NCI-H1930 (cell line): ENCODE measurements around the gene SLC4A1AP.

ENCODE experiments used
- DNase-seq, 2 experiments: peaks; one replicate each; lab custom pipeline; 2025; lab: John Stamatoyannopoulos, UW

The SLC4A1AP gene

GRCh38 chr2:27721335-27721734 is 57.6 kb downstream of the SLC4A1AP start:
- DNase-seq: no peak

- DNase-seq: no peak
These were observed 58.3 kb downstream of the SLC4A1AP start for GRCh38 chr2:27721884-27722485.

GRCh38 chr2:27723372-27724144 is 59.9 kb downstream of the SLC4A1AP start:
- DNase-seq: peak; percentile 12 to 39

GRCh38 chr2:27724191-27724590 is 60.5 kb downstream of the SLC4A1AP start:
- DNase-seq: no peak

- DNase-seq: no peak
These were observed 61.4 kb downstream of the SLC4A1AP start for GRCh38 chr2:27724905-27725701.

GRCh38 chr2:27727257-27727656 is 63.6 kb downstream of the SLC4A1AP start:
- no peak for DNase-seq

- no peak for DNase-seq
These were observed 64.6 kb downstream of the SLC4A1AP start for GRCh38 chr2:27728081-27728858.

- no peak for DNase-seq
These were observed 65.5 kb downstream of the SLC4A1AP start for GRCh38 chr2:27729198-27729597.

GRCh38 chr2:27729614-27730013 is 65.9 kb downstream of the SLC4A1AP start:
- no peak for DNase-seq

- no peak for DNase-seq
These were observed 66.6 kb downstream of the SLC4A1AP start for GRCh38 chr2:27730261-27730662.

GRCh38 chr2:27730980-27731691 is 67.4 kb downstream of the SLC4A1AP start:
- no peak for DNase-seq

- no peak for DNase-seq
These were observed 70.6 kb downstream of the SLC4A1AP start for GRCh38 chr2:27734305-27734704.

- peak in 1 of 2 experiments; percentile 48 for DNase-seq
These were observed 71.7 kb downstream of the SLC4A1AP start for GRCh38 chr2:27735263-27735904.

- DNase-seq: no peak
These were observed 72.6 kb downstream of the SLC4A1AP start for GRCh38 chr2:27736031-27736889.

GRCh38 chr2:27736890-27737204 is 73.2 kb downstream of the SLC4A1AP start:
- DNase-seq: no peak

- DNase-seq: no peak
These were observed 74.1 kb downstream of the SLC4A1AP start for GRCh38 chr2:27737676-27738348.

- DNase-seq: no peak
These were observed 74.8 kb downstream of the SLC4A1AP start for GRCh38 chr2:27738349-27739057.

- no peak for DNase-seq
These were observed 75.3 kb downstream of the SLC4A1AP start for GRCh38 chr2:27739058-27739373.

GRCh38 chr2:27741673-27742072 is 78.0 kb downstream of the SLC4A1AP start:
- DNase-seq: no peak
